ENCODE results near the gene SH3PXD2B. TPM values are rescaled to one million over a fixed set of nuclear protein-coding genes. Genes with fewer than 3 reads are reported as not detected.
A peak's percentile ranks its signal among the peaks of the same experiment; 100 is the strongest.

SH3PXD2B gene
- total and polyA plus RNA-seq, 2 of the 13 experiments (the other 11 are each of a cell fraction or from before 2014, with no cell fraction given) = 3.4 to 4.6 TPM

DNA sequence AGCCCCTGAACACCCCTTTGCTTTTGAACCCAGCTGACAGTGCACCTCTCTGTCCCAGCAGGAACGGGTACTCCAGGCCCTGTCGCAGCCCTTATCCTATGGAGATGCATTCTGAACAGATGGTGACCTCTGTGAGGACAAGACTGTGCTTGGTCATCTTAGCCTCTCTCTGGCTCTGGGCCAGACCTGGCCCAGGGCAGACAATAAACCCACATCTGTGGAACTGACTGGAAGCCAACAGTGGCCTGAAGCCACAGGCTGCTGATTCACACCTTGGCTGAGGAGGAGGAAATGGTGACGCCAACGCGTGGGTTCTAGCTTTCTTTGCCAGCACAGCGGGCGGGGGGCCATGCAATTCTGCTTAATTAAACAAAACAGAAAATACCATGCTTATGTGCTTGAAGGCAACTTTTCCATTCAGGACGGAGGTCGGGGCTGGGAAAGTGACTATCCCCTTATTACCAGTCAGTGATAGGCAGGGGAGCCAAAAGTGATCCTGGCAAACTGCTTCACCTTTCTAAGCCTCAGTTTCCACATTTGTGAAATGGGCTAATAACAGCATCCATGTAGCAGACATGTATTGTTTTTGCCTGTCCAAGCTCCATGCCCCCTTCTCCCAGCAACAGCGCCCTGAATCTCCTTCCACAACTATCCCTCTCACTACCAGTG is 10.8 kb downstream of the SH3PXD2B start:
- ChIA-PET POLR2A (no interaction called here), CTCF (ENCODE audit: low intra/inter-chr PET ratio, low total read pairs) (no interaction called here)
- FAIRE-seq (no peak), DNase-seq (ENCODE audit: low spot score) (no peak), ATAC-seq (no peak)
- no peaks in the 10 kb centered on the region for H3K27me3 ChIP-seq (ENCODE audit: control insufficient read depth in 1 of 2, insufficient read depth in 2 of 2, low read length in 2 of 2)
- 85% methylated on average over 10 of the region's 10 CpGs for WGBS (ENCODE audit: low lambda C conversion rate)
- H3K27ac ChIP-seq (ENCODE audit: extremely low read length, insufficient read depth, low read length) = no peak overlapping the region
- H2AFZ ChIP-seq (ENCODE audit: low read length) = no peak overlapping the region
- in situ Hi-C loops (cut with HindIII; ENCODE audit: extremely low pct_ligation_motif_present, low pct_unique_long_range_greater_than_20kb) = no loop called here
- H4K20me1 ChIP-seq (ENCODE audit: insufficient read depth, low read length) = 0 out of 2 replicates have a peak, but pooled peaks cover 2% of the 10 kb centered on the region
- no peaks in the 10 kb centered on the region for H3K79me2 ChIP-seq (ENCODE audit: insufficient read depth, low read length)
- no peak overlapping the region for H3K4me3 ChIP-seq (replicated peaks in 1 of 3; ENCODE audit: insufficient read depth in 1 of 3, low read depth in 2 of 3, low read length in 3 of 3)
- H3K4me2 ChIP-seq (ENCODE audit: low read depth, low read length) = no peak overlapping the region
- H3K36me3 ChIP-seq (replicated peaks in 1 of 2; ENCODE audit: control insufficient read depth in 1 of 2, insufficient read depth in 2 of 2, low read length in 2 of 2) = no peaks in the 10 kb centered on the region
- no peak overlapping the region for H3K9ac ChIP-seq (ENCODE audit: insufficient read depth, low read depth, low read length)
- TF ChIP-seq IKZF4 (CRISPR knock-in tag; IDR thresholded peaks at IDR 0.05; ENCODE audit: borderline replicate concordance, low read depth, not compliant biosample characterization) = no peak
- TF ChIP-seq SOX5 (CRISPR knock-in tag; IDR thresholded peaks at IDR 0.05; ENCODE audit: borderline replicate concordance) = no peak
- TF ChIP-seq ZNF629 (CRISPR knock-in tag; conservative IDR thresholded peaks at IDR 0.05) = peak; percentile 55; the same call in 1 of the 2 replicates
- 0 out of 2 replicates have a peak, but pooled peaks have one; percentile 12 for TF ChIP-seq RXRA (CRISPR knock-in tag; IDR thresholded peaks at IDR 0.05)
- intact Hi-C loops (cut with micrococcal nuclease; ENCODE audit: unreplicated experiment) = no loop called here
- no peaks in the 10 kb centered on the region for H3K9me3 ChIP-seq (ENCODE audit: low read length)
- peaks cover 4% of the 10 kb centered on the region for H3K4me1 ChIP-seq (ENCODE audit: insufficient read depth, low read length)
- BruUV-seq (replicated peaks) = no TSS peak

DNA sequence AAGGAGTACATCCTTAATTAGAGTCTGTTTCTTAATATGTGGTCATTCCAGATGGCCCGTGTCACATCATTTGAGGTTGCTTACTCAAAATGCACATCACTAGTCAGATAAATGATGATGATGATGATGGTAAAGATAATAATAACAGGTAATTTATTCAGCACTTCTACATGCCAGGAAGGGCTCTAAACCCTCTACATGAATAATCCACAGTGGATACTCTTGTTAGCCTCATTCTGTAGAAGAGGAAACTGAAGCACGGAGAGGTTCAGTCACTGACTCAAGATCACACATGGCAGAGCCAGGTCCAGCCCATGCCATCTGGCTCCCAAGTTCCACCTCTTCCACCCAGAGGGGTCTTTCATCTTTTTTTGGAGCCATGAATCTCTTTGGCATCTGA is 11.7 kb downstream of the SH3PXD2B start:
- no TSS peak for BruUV-seq (replicated peaks)
- H3K4me1 ChIP-seq (ENCODE audit: insufficient read depth, low read length) = peaks cover 14% of the 10 kb centered on the region
- no peak overlapping the region for H3K27ac ChIP-seq (ENCODE audit: extremely low read length, insufficient read depth, low read length)
- 0 out of 2 replicates have a peak, but pooled peaks cover 2% of the 10 kb centered on the region for H4K20me1 ChIP-seq (ENCODE audit: insufficient read depth, low read length)
- intact Hi-C loops (cut with micrococcal nuclease; ENCODE audit: unreplicated experiment) = no loop called here
- in situ Hi-C loops (cut with HindIII; ENCODE audit: extremely low pct_ligation_motif_present, low pct_unique_long_range_greater_than_20kb) = no loop called here
- H3K4me2 ChIP-seq (ENCODE audit: low read depth, low read length) = no peak overlapping the region
- H3K9ac ChIP-seq (ENCODE audit: insufficient read depth, low read depth, low read length) = no peak overlapping the region
- H3K4me3 ChIP-seq (replicated peaks in 1 of 3; ENCODE audit: insufficient read depth in 1 of 3, low read depth in 2 of 3, low read length in 3 of 3) = no peak overlapping the region
- POLR2A ChIA-PET = no interaction called here
- CTCF ChIA-PET (ENCODE audit: low intra/inter-chr PET ratio, low total read pairs) = no interaction called here
- no peaks in the 10 kb centered on the region for H3K79me2 ChIP-seq (ENCODE audit: insufficient read depth, low read length)
- ATAC-seq (no peak), FAIRE-seq (no peak), DNase-seq (ENCODE audit: low spot score) (no peak)
- H3K27me3 ChIP-seq (ENCODE audit: control insufficient read depth in 1 of 2, insufficient read depth in 2 of 2, low read length in 2 of 2) = no peaks in the 10 kb centered on the region
- no peaks in the 10 kb centered on the region for H3K36me3 ChIP-seq (replicated peaks in 1 of 2; ENCODE audit: control insufficient read depth in 1 of 2, insufficient read depth in 2 of 2, low read length in 2 of 2)
- WGBS (ENCODE audit: low lambda C conversion rate) = 93% methylated on average over 2 of the region's 2 CpGs
- no peaks in the 10 kb centered on the region for H3K9me3 ChIP-seq (ENCODE audit: low read length)
- H2AFZ ChIP-seq (ENCODE audit: low read length) = no peak overlapping the region
- TF ChIP-seq, protein P1, sequence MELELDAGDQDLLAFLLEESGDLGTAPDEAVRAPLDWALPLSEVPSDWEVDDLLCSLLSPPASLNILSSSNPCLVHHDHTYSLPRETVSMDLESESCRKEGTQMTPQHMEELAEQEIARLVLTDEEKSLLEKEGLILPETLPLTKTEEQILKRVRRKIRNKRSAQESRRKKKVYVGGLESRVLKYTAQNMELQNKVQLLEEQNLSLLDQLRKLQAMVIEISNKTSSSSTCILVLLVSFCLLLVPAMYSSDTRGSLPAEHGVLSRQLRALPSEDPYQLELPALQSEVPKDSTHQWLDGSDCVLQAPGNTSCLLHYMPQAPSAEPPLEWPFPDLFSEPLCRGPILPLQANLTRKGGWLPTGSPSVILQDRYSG (CRISPR knock-in tag; IDR thresholded peaks at IDR 0.05) = no peak
- TF ChIP-seq SALL1 (CRISPR knock-in tag; IDR thresholded peaks at IDR 0.05) = no peak
- TF ChIP-seq NCOR1 (IDR thresholded peaks at IDR 0.05; ENCODE audit: borderline replicate concordance, low read length) = no peak
- TF ChIP-seq, protein P2, sequence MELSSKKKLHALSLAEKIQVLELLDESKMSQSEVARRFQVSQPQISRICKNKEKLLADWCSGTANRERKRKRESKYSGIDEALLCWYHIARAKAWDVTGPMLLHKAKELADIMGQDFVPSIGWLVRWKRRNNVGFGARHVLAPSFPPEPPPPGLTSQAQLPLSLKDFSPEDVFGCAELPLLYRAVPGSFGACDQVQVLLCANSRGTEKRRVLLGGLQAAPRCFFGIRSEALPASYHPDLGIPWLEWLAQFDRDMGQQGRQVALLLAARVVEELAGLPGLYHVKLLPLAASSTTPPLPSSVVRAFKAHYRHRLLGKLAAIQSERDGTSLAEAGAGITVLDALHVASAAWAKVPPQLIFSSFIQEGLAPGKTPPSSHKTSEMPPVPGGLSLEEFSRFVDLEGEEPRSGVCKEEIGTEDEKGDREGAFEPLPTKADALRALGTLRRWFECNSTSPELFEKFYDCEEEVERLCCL (CRISPR knock-in tag; IDR thresholded peaks at IDR 0.05; ENCODE audit: borderline replicate concordance) = no peak
- TF ChIP-seq E2F5 (CRISPR knock-in tag; conservative IDR thresholded peaks at IDR 0.05) = no peak
- TF ChIP-seq EHMT2 (IDR thresholded peaks at IDR 0.05; ENCODE audit: borderline replicate concordance, low read depth, low read length) = no peak
- TF ChIP-seq ISL2 (CRISPR knock-in tag; IDR thresholded peaks at IDR 0.05) = no peak
- no peak for TF ChIP-seq ZKSCAN1 (IDR thresholded peaks at IDR 0.05; ENCODE audit: low read length)
